HepG2 (cell line): Measurements from ENCODE around the gene MTHFD2. TPM values are rescaled to one million over a fixed set of nuclear protein-coding genes. Genes with fewer than 3 reads are reported as not detected.

ENCODE experiments used
- CEBPZ ChIP-seq: IDR thresholded peaks from 2 replicates; pipeline ENCODE4 v1.6.1; 2012; ENCODE audit warnings: low read length, improper control_type of control experiment
- DRAP1 ChIP-seq: IDR thresholded peaks from 2 replicates; pipeline ENCODE4 v1.6.1; 2016; ENCODE audit warnings: missing genetic modification reagents, missing compliant biosample characterization
- GABPA ChIP-seq, 2 experiments: IDR thresholded peaks; 2 replicates each; pipeline ENCODE4 v1.6.1; 2011 to 2016; ENCODE audit warnings: low read depth in 2 of 2, low read length in 1 of 2, missing biosample characterization in 1 of 2, missing genetic modification characterization in 1 of 2
- GMEB1 ChIP-seq: sonication (generic); formaldehyde crosslinking; IDR thresholded peaks from 2 replicates; pipeline ENCODE4 v1.5.1; 2020; ENCODE audit warnings: missing genetic modification reagents, mild to moderate bottlenecking, borderline replicate concordance
- KMT2B ChIP-seq: IDR thresholded peaks from 2 replicates; pipeline ENCODE4 v1.6.1; 2016; ENCODE audit warnings: missing genetic modification reagents, missing compliant biosample characterization
- PAWR ChIP-seq: sonication (generic); formaldehyde crosslinking; IDR thresholded peaks from 2 replicates; pipeline ENCODE4 v1.4.0; 2020; ENCODE audit warnings: missing genetic modification reagents, mild to moderate bottlenecking, borderline replicate concordance
- SCMH1 ChIP-seq: sonication (generic); formaldehyde crosslinking; IDR thresholded peaks from 2 replicates; pipeline ENCODE4 v1.9.0; 2021; ENCODE audit warnings: missing genetic modification reagents, mild to moderate bottlenecking, borderline replicate concordance
- SIX1 ChIP-seq: sonication (generic); formaldehyde crosslinking; IDR thresholded peaks from 2 replicates; pipeline ENCODE4 v1.4.0; 2020; ENCODE audit warnings: missing genetic modification reagents, borderline replicate concordance
- SMAD3 ChIP-seq: sonication (generic); formaldehyde crosslinking; IDR thresholded peaks from 2 replicates; pipeline ENCODE4 v1.4.0; 2020; ENCODE audit warnings: missing genetic modification reagents
- SRSF4 ChIP-seq: fragments of 200-400 bp; formaldehyde crosslinking; IDR thresholded peaks from one replicate; pipeline ENCODE4 v1.6.1; 2018; ENCODE audit warnings: mild to moderate bottlenecking, low read depth, low read length, moderate library complexity; ENCODE audit not compliant: poor library complexity, severe bottlenecking
- STAT5B ChIP-seq: sonication (generic); formaldehyde crosslinking; IDR thresholded peaks from 2 replicates; pipeline ENCODE4 v1.4.0; 2020; ENCODE audit warnings: missing genetic modification reagents
- SYNCRIP ChIP-seq: fragments of 200-400 bp; formaldehyde crosslinking; IDR thresholded peaks from 2 replicates; pipeline ENCODE4 v1.6.1; 2018; ENCODE audit warnings: mild to moderate bottlenecking, low read depth, low read length; ENCODE audit not compliant: insufficient read depth
- TEAD3 ChIP-seq: optimal IDR thresholded peaks from 2 replicates; pipeline ENCODE3; 2016; ENCODE audit warnings: borderline replicate concordance
- ZBTB38 ChIP-seq: sonication (generic); formaldehyde crosslinking; IDR thresholded peaks from 2 replicates; pipeline ENCODE4 v1.5.1; 2020; ENCODE audit warnings: mild to moderate bottlenecking, missing genetic modification reagents
- ZFP91 ChIP-seq: sonication (generic); formaldehyde crosslinking; IDR thresholded peaks from 2 replicates; pipeline ENCODE4 v1.9.0; 2022; ENCODE audit warnings: missing genetic modification reagents, mild to moderate bottlenecking, borderline replicate concordance
- ZKSCAN1 ChIP-seq: fragments of 150-350 bp; IDR thresholded peaks from 2 replicates; pipeline ENCODE4 v1.6.1; 2014; ENCODE audit warnings: low read length
- ZNF17 ChIP-seq: sonication (generic); formaldehyde crosslinking; IDR thresholded peaks from 2 replicates; pipeline ENCODE4 v1.5.0; 2020; ENCODE audit warnings: mild to moderate bottlenecking, missing genetic modification reagents
- ZNF33A ChIP-seq: sonication (generic); formaldehyde crosslinking; IDR thresholded peaks from 2 replicates; pipeline ENCODE4 v1.5.1; 2020; ENCODE audit warnings: missing genetic modification reagents, mild to moderate bottlenecking, moderate library complexity, borderline replicate concordance
- ZNF703 ChIP-seq: sonication (generic); formaldehyde crosslinking; IDR thresholded peaks from 2 replicates; pipeline ENCODE4 v1.5.1; 2020; ENCODE audit warnings: missing genetic modification reagents, mild to moderate bottlenecking, moderate library complexity, borderline replicate concordance
- polyA plus RNA-seq, 8 experiments: library from polyadenylated mRNA; depleted of rRNA in 3 of 8; stranded (reverse) in 7 of 8; unstranded in 1 of 8; fragments of >200 nt; fragmentation: Illumina TruSeq in 4 of 8; extraction: Trizol in 4 of 8; gene quantifications; 2 replicates each; pipeline versions ENCODE4 v1.2.1 to v1.2.3, GENCODE V29; 2011 to 2016; ENCODE audit warnings: low read depth in 4 of 8, missing spikeins in 1 of 8, mixed read lengths in 1 of 8; ENCODE audit not compliant: insufficient read depth in 1 of 8
- total RNA-seq, 5 experiments: library from RNA; depleted of rRNA; stranded (reverse); fragments of >200 nt; fragmentation: Illumina TruSeq; extraction: Trizol; gene quantifications; 2 replicates each; pipeline ENCODE4 v1.2.3, GENCODE V29; 2016; ENCODE audit warnings: low read depth in 1 of 5

The MTHFD2 gene
- total and polyA plus RNA-seq, 2 of the 13 experiments (the other 11 are each of a cell fraction or from before 2014, with no cell fraction given): 188 to 269 TPM

GRCh38 chr2:74178211-74179062, 20.0 kb upstream of the MTHFD2 start, which contains the start of gene MOB1A (continued):
- TF ChIP-seq STAT5B (CRISPR knock-in tag) (no peak; the same call in 1 of the 2 replicates), ZBTB38 (CRISPR knock-in tag) (peak; percentile 79), SCMH1 (CRISPR knock-in tag) (no peak), SRSF4 (no peak), SMAD3 (no peak; the same call in 1 of the 2 replicates), ZNF703 (CRISPR knock-in tag) (peak; percentile 92), CEBPZ (no peak), GABPA (IDR thresholded peaks at IDR 0.05; ENCODE audit: low read depth, low read length) (no peak), GABPA (CRISPR knock-in tag; IDR thresholded peaks at IDR 0.05; ENCODE audit: low read depth) (no peak; the same call in none of the 2 replicates), DRAP1 (CRISPR knock-in tag) (peak; percentile 94), PAWR (CRISPR knock-in tag) (no peak), ZNF17 (CRISPR knock-in tag) (no peak), ZKSCAN1 (no peak), ZFP91 (CRISPR knock-in tag) (peak; percentile 94; the same call in 1 of the 2 replicates), TEAD3 (peak; percentile 94), GMEB1 (CRISPR knock-in tag) (peak; percentile 65; the same call in 1 of the 2 replicates), SYNCRIP (no peak), SIX1 (CRISPR knock-in tag) (no peak), KMT2B (CRISPR knock-in tag) (peak; percentile 88), ZNF33A (CRISPR knock-in tag) (0 out of 2 replicates have a peak, but pooled peaks have one; percentile 63)
